A172 (cell line): ENCODE data around the gene DYNC1H1. TPM values are rescaled to one million over a fixed set of nuclear protein-coding genes. Genes with fewer than 3 reads are reported as not detected.

ENCODE experiments used
- DNase-seq: peaks from one replicate; pipeline ENCODE4 v3.0.0-alpha.2; 2015; ENCODE audit warnings: low spot score
- total RNA-seq: library from RNA; depleted of rRNA; stranded (reverse); fragments of >200 nt; shearing (Covaris generic); gene quantifications from 2 replicates; pipeline ENCODE4 v1.2.3, GENCODE V29; 2014

DYNC1H1 gene
- total RNA-seq, 1 experiment from 2014 or later = 340 TPM

GRCh38 chr14:101992708-101993107, 28.3 kb downstream of the DYNC1H1 start:
- no peak for DNase-seq

DNA sequence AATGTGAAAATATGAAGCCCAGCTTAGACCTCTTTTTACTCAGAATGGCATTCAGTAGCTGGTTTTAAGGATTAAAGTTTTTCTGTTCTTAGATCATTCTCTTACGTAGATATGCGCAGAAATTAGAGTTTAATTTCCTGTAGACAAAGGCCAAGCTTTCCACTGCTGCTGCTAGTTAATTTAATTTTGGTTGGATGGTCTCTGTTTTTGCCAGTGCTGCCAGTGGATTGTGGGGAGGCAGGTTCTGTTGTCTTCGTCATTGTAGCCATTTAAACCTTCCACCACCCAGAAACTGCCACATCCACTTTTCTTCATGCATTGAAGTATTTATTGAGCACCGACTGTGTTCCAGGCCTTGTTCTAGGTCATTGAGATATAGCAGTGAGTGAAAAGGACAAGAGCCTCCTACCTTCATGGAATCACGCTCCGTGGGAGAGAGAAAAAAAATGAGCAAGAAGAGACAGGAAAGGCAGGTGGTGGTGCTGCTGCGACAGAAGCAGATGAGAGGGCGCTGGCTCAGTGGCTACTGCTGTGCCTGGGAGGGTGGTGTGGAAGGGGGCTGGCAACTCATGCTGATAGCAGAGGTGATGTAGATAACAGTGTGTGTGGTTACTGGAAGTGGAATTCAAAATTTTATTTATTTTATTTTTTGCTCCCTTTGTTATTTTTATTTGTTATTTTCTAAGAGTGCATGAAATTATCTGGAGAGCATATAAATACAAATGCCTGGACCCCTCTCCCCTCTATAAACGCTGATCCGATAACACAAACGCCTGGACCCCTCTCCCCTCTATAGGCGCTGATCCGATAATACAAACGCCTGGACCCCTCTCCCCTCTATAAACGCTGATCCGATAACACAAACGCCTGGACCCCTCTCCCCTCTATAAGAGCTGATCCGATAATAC, 33.3 kb downstream of the DYNC1H1 start:
- DNase-seq = no peak

DNA sequence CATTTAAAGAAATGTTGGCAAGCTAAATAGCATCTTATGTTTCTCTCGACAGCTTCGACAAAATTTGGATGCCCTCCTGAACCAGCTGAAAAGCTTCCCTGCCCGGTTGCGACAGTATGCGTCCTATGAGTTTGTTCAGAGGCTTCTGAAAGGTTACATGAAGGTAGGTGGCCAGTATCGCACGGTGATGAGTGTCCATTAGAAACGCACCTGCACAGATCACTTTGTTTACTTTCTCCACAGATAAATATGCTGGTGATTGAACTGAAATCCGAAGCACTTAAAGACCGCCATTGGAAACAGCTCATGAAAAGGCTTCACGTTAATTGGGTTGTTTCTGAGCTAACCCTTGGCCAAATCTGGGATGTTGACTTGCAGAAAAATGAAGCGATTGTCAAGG, 36.5 kb downstream of the DYNC1H1 start:
- no peak for DNase-seq

- no peak for DNase-seq
These were observed 41.0 kb downstream of the DYNC1H1 start for GRCh38 chr14:102005336-102005735.

DNA sequence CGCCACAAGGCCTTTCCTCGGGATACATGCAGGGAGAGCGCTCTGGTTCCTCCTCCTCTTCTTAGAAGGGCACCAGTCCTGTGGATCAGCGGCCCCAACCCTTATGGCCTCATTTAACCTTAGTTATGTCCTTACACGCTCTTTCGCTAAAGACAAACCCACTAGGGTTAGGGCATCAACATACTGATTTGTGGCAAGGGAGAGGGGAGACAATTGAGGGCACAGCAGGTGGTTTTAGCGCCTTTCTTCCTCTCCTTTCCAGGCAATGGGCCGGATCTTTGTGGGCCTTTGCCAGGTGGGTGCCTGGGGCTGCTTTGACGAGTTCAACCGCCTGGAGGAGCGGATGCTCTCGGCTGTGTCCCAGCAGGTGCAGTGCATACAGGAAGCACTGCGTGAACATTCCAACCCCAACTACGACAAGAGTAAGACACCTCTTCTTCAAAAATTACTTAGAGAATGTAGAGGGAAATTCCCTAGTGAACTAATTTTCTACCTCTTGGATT, 43.6 kb downstream of the DYNC1H1 start:
- DNase-seq = no peak

DNA sequence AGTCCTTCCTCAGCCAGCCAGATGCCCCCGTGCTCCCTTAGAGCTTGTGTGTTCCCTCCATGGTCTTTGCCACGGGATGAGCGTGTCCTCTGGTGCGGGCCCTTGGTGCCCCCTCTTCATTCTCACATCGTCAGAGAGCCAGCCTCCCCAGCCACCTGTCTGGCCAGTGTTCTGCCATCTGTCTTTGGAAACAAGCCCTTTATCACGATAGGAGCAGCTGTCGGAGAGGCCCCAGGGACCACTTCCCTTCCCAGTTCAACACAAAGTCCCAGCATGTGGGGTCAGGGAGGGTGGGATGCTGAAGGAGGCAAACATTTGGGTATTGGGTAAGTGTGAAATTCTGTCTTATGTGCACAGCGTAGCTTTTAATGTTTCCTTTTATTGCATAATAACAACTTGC, 44.5 kb downstream of the DYNC1H1 start:
- no peak for DNase-seq

GRCh38 chr14:102011631-102012030, 47.3 kb downstream of the DYNC1H1 start:
- no peak for DNase-seq

- no peak for DNase-seq
These were observed 48.0 kb downstream of the DYNC1H1 start for GRCh38 chr14:102012336-102012735.

GRCh38 chr14:102013669-102014200, 49.4 kb downstream of the DYNC1H1 start:
- no peak for DNase-seq

GRCh38 chr14:102015045-102015685, 50.8 kb downstream of the DYNC1H1 start:
- no peak for DNase-seq

DNA sequence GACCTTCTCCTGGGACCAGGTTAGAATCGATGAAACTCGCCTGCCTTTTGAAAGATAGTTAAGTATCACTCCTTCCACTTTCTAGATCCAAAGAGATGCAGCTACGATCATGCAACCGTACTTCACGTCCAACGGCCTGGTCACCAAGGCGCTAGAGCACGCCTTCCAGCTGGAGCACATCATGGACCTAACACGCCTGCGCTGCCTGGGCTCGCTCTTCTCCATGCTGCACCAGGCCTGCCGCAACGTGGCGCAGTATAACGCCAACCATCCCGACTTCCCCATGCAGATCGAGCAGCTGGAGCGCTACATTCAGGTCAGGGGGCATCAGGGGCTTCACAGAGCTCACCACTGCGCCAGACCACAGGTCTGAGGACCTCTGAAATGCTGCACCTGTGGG, 51.4 kb downstream of the DYNC1H1 start:
- DNase-seq = no peak

- DNase-seq = no peak
These were observed 52.2 kb downstream of the DYNC1H1 start for GRCh38 chr14:102016420-102017090.

DNA sequence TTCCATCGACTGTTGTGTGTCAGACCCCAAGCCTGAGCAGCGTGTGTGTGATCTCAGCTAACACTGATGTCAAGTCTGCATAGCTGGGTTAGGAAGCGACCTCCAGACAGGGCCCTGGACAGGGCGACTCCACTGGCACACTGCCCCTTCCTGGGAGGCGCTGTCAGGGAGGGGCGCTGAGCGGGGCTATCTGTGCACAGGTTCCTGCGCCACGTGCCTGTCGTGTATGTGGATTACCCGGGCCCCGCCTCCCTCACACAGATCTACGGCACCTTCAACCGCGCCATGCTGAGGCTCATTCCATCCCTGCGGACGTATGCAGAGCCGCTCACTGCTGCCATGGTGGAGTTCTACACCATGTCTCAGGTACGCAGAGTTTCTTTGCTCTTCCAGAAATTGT, 53.9 kb downstream of the DYNC1H1 start:
- no peak for DNase-seq

DNA sequence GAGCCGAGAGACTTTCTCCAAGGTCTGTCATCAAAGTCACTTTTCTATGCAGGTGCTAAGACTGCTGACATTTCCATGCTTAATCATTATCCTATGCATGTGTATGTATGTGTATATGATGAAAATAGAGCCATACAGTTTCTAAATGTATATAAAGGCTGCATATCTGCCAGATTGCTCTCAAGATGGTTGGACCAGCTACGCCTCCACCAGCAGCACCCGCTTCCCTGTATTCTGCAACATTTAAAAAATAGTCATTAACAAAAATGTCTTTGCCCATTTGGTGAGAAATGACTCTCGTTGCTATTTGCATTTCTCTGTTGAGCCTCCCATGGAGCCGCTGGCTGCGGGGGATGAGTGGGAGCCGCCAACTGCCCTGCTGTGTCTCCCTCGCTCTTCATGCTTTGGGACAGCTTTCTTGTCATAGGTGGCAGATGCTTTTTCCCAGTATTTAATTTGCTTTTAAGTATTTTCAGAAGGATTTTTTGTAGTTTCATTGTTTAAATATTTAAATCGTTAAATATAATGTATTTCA, 54.7 kb downstream of the DYNC1H1 start:
- DNase-seq = no peak

- peak; percentile 89 for DNase-seq
These were observed 55.9 kb downstream of the DYNC1H1 start for GRCh38 chr14:102020058-102020971.

GRCh38 chr14:102026934-102027333, 62.6 kb downstream of the DYNC1H1 start:
- DNase-seq = no peak

GRCh38 chr14:102027951-102028350, 63.6 kb downstream of the DYNC1H1 start:
- DNase-seq = peak; percentile 36

- DNase-seq = peak; percentile 88
These were observed 64.4 kb downstream of the DYNC1H1 start for GRCh38 chr14:102028733-102029132.

- DNase-seq = peak; percentile 82
These were observed 65.6 kb downstream of the DYNC1H1 start for GRCh38 chr14:102029956-102030355.

DNA sequence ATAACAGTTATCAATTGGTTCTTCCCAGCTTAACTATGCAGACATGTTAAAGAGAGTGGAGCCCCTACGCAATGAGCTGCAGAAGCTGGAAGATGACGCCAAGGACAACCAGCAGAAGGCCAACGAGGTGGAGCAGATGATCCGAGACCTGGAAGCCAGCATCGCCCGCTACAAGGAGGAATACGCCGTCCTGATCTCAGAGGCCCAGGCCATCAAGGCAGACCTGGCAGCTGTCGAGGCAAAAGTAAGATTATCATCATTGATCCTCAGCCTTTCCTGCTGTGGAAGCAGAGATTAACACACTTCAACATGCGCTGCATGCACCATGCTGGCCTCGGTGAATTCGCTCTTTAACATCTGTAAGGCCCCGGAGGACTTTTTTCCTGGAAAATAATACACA, 68.9 kb downstream of the DYNC1H1 start:
- no peak for DNase-seq

DNA sequence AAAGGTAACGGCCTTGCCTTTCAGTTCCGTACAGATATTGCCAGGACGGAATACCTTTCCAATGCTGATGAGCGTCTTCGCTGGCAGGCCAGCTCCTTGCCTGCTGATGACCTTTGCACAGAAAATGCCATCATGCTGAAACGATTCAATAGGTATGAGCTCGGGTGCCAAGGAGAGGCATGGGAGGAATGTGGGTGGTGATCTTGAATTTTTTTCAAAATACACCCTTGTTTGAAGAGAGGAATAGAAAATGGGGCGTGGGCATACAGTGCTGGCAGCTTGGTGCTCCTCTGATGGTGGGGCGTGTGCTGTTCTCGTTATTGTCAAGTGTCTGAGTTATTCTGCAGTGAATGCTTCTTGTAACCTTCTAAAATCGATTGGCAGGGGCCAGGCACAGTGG, 69.9 kb downstream of the DYNC1H1 start:
- no peak for DNase-seq
